Cerebellar cortex (tissue), 1 donor: ENCODE measurements around the gene HNRNPCL2.
"Not testable (repeated sequence)": the region's sequence is repeated elsewhere in the genome, so short reads cannot be mapped to it uniquely, and the experiment has no call there.

Experiments
- DNase-seq: peaks from one replicate; pipeline ENCODE4 v3.0.0-alpha.2; 2015; ENCODE audit warnings: low spot score

HNRNPCL2 gene

DNA sequence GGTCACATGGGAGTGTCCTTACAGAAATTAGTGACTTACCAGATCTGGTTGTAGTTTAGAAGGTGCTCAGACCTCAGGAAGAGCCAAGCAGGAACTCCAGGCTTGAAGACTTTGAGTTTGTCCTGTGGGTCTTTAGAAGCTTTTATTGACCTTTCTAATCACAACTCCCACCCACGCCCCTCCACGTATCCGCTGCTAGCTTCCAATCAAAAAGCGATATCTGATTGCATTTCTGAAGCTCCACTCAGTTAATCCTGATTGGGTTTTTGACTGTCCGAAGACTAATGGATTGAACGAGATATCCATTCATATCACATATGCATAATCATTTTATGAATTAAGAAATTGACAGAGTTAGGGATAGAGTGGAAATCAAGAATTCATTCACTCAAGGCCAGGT, at the start of gene HNRNPCL2:
TSS of gene HNRNPCL2 (minus strand) at position 101 of the 400 bp plus-strand sequence. CDS start 454 bp downstream, outside the sequence.
- DNase-seq: not testable (repeated sequence)

DNA sequence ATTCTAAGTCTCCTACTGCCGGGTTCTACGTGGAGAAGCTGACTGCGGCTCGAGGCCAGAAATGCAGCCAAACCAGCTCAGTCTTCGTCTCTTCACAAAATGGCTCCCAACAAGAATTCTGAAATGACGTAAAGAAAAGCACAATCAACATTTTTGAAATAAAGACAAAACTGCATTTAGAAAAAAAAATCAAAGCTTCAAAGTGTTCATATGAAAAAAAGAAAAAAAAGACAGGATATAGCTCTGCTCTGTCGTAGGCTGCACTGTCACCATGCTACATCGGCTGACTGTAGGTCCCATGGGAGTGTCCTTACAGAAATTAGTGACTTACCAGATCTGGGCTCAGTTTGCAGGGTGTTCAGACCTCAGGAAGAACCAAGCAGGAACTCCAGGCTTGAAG, 48.9 kb upstream of the HNRNPCL2 start, which contains the start of gene HNRNPCL4:
TSS of gene HNRNPCL4 (minus strand) at position 101 of the 400 bp plus-strand sequence. CDS start 164 bp downstream, outside the sequence.
- DNase-seq: not testable (repeated sequence)

- not testable (repeated sequence) for DNase-seq
These were observed 39.3 kb upstream of the HNRNPCL2 start, which contains the start of gene PRAMEF26 for GRCh38 chr1:13155909-13156308. TSS of gene PRAMEF26 (minus strand) at chr1:13156009. CDS start at chr1:13153095, 2,914 bp downstream.

DNA sequence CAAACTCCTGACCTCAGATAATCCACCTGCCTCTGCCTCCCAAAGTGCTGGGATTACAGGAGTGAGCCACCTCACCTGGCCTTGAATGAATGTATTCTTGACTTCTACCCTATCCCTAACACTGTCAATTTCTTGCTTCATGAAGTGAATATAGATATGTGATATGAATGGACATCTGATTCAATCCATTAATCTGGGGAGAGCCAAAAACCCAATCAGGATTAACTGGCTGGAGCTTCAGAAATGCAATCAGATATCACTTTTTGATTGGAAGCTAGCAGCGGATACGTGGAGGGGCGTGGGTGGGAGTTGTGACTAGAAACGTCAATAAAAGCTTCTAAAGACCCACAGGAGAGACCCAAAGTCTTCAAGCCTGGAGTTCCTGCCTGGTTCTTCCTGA, 46.2 kb downstream of the HNRNPCL2 start, which contains the start of gene PRAMEF25:
TSS of gene PRAMEF25 (plus strand) at position 301 of the 400 bp plus-strand sequence. CDS start 2,920 bp downstream, outside the sequence.
- not testable (repeated sequence) for DNase-seq
